Neural cell (in vitro differentiated cells): ENCODE data around the gene PACS1. TPM values are rescaled to one million over a fixed set of nuclear protein-coding genes. Genes with fewer than 3 reads are reported as not detected.

ENCODE experiments used
- H2AFZ ChIP-seq: fragments of 200-600, 300-800 bp; sonication (generic), shearing (Covaris generic); 2 replicates; pipeline ENCODE4 v1.6.0; 2014; ENCODE audit warnings: low read depth, mild to moderate bottlenecking, antibody characterized with exemption, low read length, moderate library complexity
- H3F3A ChIP-seq: fragments of 200-600 bp; shearing (Covaris generic); 2 replicates; pipeline ENCODE4 v1.6.1; 2016; ENCODE audit warnings: mild to moderate bottlenecking, moderate library complexity, mixed read lengths, antibody characterized with exemption, low read length; ENCODE audit not compliant: insufficient read depth, poor library complexity, severe bottlenecking
- H3K27ac ChIP-seq: fragments of 200-600, 300-800 bp; sonication (generic), shearing (Covaris generic); 2 replicates; pipeline ENCODE4 v1.5.1; 2014; ENCODE audit warnings: mild to moderate bottlenecking, low read length, moderate library complexity
- H3K27me3 ChIP-seq: fragments of 300-800, 200-600 bp; sonication (generic), shearing (Covaris generic); 2 replicates; pipeline ENCODE4 v1.6.0; 2014; ENCODE audit warnings: mild to moderate bottlenecking, low read depth, low read length, moderate library complexity; ENCODE audit not compliant: insufficient read depth
- H3K36me3 ChIP-seq: fragments of 300-800, 200-600 bp; sonication (generic), shearing (Covaris generic); 2 replicates; pipeline ENCODE4 v1.5.1; 2014; ENCODE audit warnings: mild to moderate bottlenecking, antibody characterized with exemption, low read length, moderate library complexity; ENCODE audit not compliant: insufficient read depth
- H3K4me2 ChIP-seq: fragments of 300-800, 200-600 bp; sonication (generic), shearing (Covaris generic); 2 replicates; pipeline ENCODE4 v1.6.0; 2014; ENCODE audit warnings: mild to moderate bottlenecking, low read length
- H3K4me3 ChIP-seq: fragments of 300-800, 200-600 bp; sonication (generic), shearing (Covaris generic); 2 replicates; pipeline ENCODE4 v1.5.1; 2014; ENCODE audit warnings: mild to moderate bottlenecking, low read length, moderate library complexity
- H3K79me2 ChIP-seq: fragments of 200-600 bp; shearing (Covaris generic); replicated peaks from 2 replicates; pipeline ENCODE4 v1.6.0; 2014; ENCODE audit warnings: mild to moderate bottlenecking, low read length, moderate library complexity; ENCODE audit not compliant: insufficient read depth
- H3K9ac ChIP-seq: fragments of 300-800, 200-600 bp; sonication (generic), shearing (Covaris generic); 2 replicates; pipeline ENCODE4 v1.6.1; 2016; ENCODE audit warnings: mild to moderate bottlenecking, low read length, mixed read lengths
- H3K9me2 ChIP-seq: fragments of 200-600 bp; shearing (Covaris generic); 2 replicates; pipeline ENCODE4 v1.6.1; 2016; ENCODE audit warnings: mild to moderate bottlenecking, low read length, mixed read lengths; ENCODE audit not compliant: insufficient read depth
- H3K9me3 ChIP-seq: fragments of 200-600, 300-800 bp; sonication (generic), shearing (Covaris generic); 2 replicates; pipeline ENCODE4 v1.6.1; 2016; ENCODE audit warnings: mild to moderate bottlenecking, mixed run types, low read length, moderate library complexity, mixed read lengths
- H4K20me1 ChIP-seq: fragments of 200-600 bp; shearing (Covaris generic); 2 replicates; pipeline ENCODE4 v1.6.1; 2016; ENCODE audit warnings: mild to moderate bottlenecking, mixed run types; ENCODE audit not compliant: insufficient read depth
- EP300 ChIP-seq: fragments of 450-650 bp; conservative IDR thresholded peaks from 2 replicates; pipeline ENCODE4 v1.6.1; 2014; ENCODE audit warnings: antibody characterized with exemption, mild to moderate bottlenecking, moderate library complexity; ENCODE audit not compliant: poor library complexity, severe bottlenecking
- EZH2 ChIP-seq: fragments of 200-600, 300-800 bp; shearing (Covaris generic), sonication (generic); IDR thresholded peaks from 2 replicates; pipeline ENCODE4 v1.6.1; 2014; ENCODE audit warnings: antibody characterized with exemption, low read length, borderline replicate concordance, mild to moderate bottlenecking; ENCODE audit not compliant: insufficient read depth, poor library complexity, severe bottlenecking
- MXI1 ChIP-seq: fragments of 450-650 bp; conservative IDR thresholded peaks from 2 replicates; pipeline ENCODE4 v1.6.1; 2014; ENCODE audit warnings: antibody characterized with exemption, mild to moderate bottlenecking; ENCODE audit not compliant: poor library complexity, severe bottlenecking
- POLR2AphosphoS5 ChIP-seq: IDR thresholded peaks from 2 replicates; pipeline ENCODE4 v1.6.1; 2012
- RAD21 ChIP-seq: fragments of 450-650 bp; conservative IDR thresholded peaks from 2 replicates; pipeline ENCODE4 v1.6.1; 2014; ENCODE audit warnings: antibody characterized with exemption, mild to moderate bottlenecking, moderate library complexity
- REST ChIP-seq: IDR thresholded peaks from 2 replicates; pipeline ENCODE4 v1.6.1; 2012; ENCODE audit warnings: borderline replicate concordance
- SMC3 ChIP-seq: fragments of 450-650 bp; conservative IDR thresholded peaks from 2 replicates; pipeline ENCODE4 v1.6.1; 2014; ENCODE audit warnings: antibody characterized with exemption, mild to moderate bottlenecking, moderate library complexity; ENCODE audit not compliant: poor library complexity
- TAF1 ChIP-seq: IDR thresholded peaks from 2 replicates; pipeline ENCODE4 v1.6.1; 2012; ENCODE audit warnings: low read depth
- polyA plus RNA-seq: library from polyadenylated mRNA; depleted of rRNA; stranded (reverse); fragments of >200 nt; gene quantifications from 2 replicates; pipeline ENCODE4 v1.2.3, GENCODE V29; 2014
- TF ChIP-seq, protein P1 (sequence below): fragments of 450-650 bp; IDR thresholded peaks from 2 replicates; pipeline ENCODE4 v1.5.1; 2014; ENCODE audit warnings: antibody characterized with exemption, mild to moderate bottlenecking, moderate library complexity; ENCODE audit not compliant: poor library complexity, severe bottlenecking

PACS1 gene
- polyA plus RNA-seq, 1 donor from 2014 or later: 14.4 TPM

DNA sequence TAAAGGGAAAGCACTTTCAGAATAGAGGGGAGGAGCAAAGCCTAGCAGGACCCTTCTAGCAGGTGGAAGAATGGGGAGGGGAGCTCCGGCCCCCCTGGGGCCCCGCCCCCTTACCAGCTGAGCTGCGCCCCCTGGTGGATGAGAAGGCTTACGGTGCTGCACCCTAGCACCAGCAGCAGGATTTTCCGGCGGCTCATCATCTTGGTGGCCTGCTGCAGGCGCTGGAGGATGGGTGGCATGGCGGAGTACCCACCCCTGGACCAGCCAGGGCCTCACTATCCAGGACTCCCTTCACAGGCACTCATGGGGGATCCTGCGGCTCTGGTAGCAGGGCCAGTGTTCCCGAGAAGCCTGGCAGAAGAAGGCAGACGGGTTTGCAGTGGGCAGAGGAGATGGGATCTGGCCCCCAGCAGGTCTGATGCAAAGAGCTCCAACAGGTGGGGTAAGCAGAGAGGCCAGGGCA is 24.9 kb upstream of the PACS1 start:
- no peaks in the 10 kb centered on the region for H3F3A ChIP-seq
- H3K79me2 ChIP-seq: peaks cover 4% of the 10 kb centered on the region
- no peaks in the 10 kb centered on the region for H3K9me2 ChIP-seq
- no peaks in the 10 kb centered on the region for H3K27me3 ChIP-seq
- peak; percentile 57 for TF ChIP-seq RAD21
- no peak for TF ChIP-seq POLR2AphosphoS5
- TF ChIP-seq TAF1: no peak
- peak; percentile 67 for TF ChIP-seq SMC3
- TF ChIP-seq, protein P1, sequence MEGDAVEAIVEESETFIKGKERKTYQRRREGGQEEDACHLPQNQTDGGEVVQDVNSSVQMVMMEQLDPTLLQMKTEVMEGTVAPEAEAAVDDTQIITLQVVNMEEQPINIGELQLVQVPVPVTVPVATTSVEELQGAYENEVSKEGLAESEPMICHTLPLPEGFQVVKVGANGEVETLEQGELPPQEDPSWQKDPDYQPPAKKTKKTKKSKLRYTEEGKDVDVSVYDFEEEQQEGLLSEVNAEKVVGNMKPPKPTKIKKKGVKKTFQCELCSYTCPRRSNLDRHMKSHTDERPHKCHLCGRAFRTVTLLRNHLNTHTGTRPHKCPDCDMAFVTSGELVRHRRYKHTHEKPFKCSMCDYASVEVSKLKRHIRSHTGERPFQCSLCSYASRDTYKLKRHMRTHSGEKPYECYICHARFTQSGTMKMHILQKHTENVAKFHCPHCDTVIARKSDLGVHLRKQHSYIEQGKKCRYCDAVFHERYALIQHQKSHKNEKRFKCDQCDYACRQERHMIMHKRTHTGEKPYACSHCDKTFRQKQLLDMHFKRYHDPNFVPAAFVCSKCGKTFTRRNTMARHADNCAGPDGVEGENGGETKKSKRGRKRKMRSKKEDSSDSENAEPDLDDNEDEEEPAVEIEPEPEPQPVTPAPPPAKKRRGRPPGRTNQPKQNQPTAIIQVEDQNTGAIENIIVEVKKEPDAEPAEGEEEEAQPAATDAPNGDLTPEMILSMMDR: peak; percentile 79
- peak; percentile 8 for TF ChIP-seq MXI1
- H3K4me3 ChIP-seq: no peak overlapping the region
- H4K20me1 ChIP-seq: no peaks in the 10 kb centered on the region
- H2AFZ ChIP-seq: no peak overlapping the region
- H3K27ac ChIP-seq: no peak overlapping the region
- H3K4me2 ChIP-seq: no peak overlapping the region
- no peak overlapping the region for H3K9ac ChIP-seq
- no peaks in the 10 kb centered on the region for H3K36me3 ChIP-seq
- no peaks in the 10 kb centered on the region for H3K9me3 ChIP-seq

GRCh38 chr11:66046901-66047300 is 23.2 kb upstream of the PACS1 start:
- no peaks in the 10 kb centered on the region for H3K36me3 ChIP-seq
- no peak overlapping the region for H3K27ac ChIP-seq
- no peak overlapping the region for H3K9ac ChIP-seq
- peaks cover 4% of the 10 kb centered on the region for H3K79me2 ChIP-seq
- no peak for TF ChIP-seq RAD21
- no peak for TF ChIP-seq EZH2
- no peak for TF ChIP-seq SMC3
- no peak for TF ChIP-seq REST
- TF ChIP-seq, protein P1: no peak
- no peak for TF ChIP-seq POLR2AphosphoS5
- TF ChIP-seq EP300: no peak
- TF ChIP-seq MXI1: no peak
- TF ChIP-seq TAF1: no peak
- no peak overlapping the region for H3K4me2 ChIP-seq
- peaks cover 5% of the 10 kb centered on the region for H3F3A ChIP-seq
- H3K27me3 ChIP-seq: no peaks in the 10 kb centered on the region
- no peaks in the 10 kb centered on the region for H4K20me1 ChIP-seq
- H3K9me3 ChIP-seq: no peaks in the 10 kb centered on the region
- H3K4me3 ChIP-seq: no peak overlapping the region
- no peak overlapping the region for H2AFZ ChIP-seq
- H3K9me2 ChIP-seq: no peaks in the 10 kb centered on the region
